Smooth muscle cell (in vitro differentiated cells): ENCODE data around the gene RAP1GAP2. TPM values are rescaled to one million over a fixed set of nuclear protein-coding genes. Genes with fewer than 3 reads are reported as not detected.

Experiments
- DNase-seq: peaks from one replicate; lab custom pipeline; 2025; ENCODE audit not compliant: unreplicated experiment; lab: John Stamatoyannopoulos, UW
- H2AFZ ChIP-seq: fragments of 200-600 bp; sonication (generic); 2 replicates; pipeline ENCODE4 v1.6.0; 2016; ENCODE audit warnings: antibody characterized with exemption, low read depth, mild to moderate bottlenecking
- H3F3A ChIP-seq: fragments of 200-600 bp; sonication (generic); 2 replicates; pipeline ENCODE4 v1.6.0; 2017; ENCODE audit warnings: antibody characterized with exemption, low read depth
- H3K27ac ChIP-seq: fragments of 200-600 bp; sonication (generic); 2 replicates; pipeline ENCODE4 v1.5.1; 2016; ENCODE audit warnings: low read depth, mild to moderate bottlenecking
- H3K27me3 ChIP-seq: fragments of 200-600 bp; sonication (generic); 2 replicates; pipeline ENCODE4 v1.6.1; 2016; ENCODE audit warnings: low read depth, mild to moderate bottlenecking
- H3K36me3 ChIP-seq: fragments of 200-600 bp; sonication (generic); 2 replicates; pipeline ENCODE4 v1.5.1; 2016; ENCODE audit warnings: low read depth
- H3K4me1 ChIP-seq: fragments of 200-600 bp; sonication (generic); 2 replicates; pipeline ENCODE4 v1.5.1; 2016; ENCODE audit warnings: low read depth
- H3K4me2 ChIP-seq: fragments of 200-600 bp; sonication (generic); 2 replicates; pipeline ENCODE4 v1.6.0; 2016; ENCODE audit warnings: mild to moderate bottlenecking
- H3K4me3 ChIP-seq: fragments of 200-600 bp; sonication (generic); 2 replicates; pipeline ENCODE4 v1.5.1; 2016; ENCODE audit warnings: mild to moderate bottlenecking
- H3K79me2 ChIP-seq: fragments of 200-600 bp; sonication (generic); 2 replicates; pipeline ENCODE4 v1.6.0; 2016; ENCODE audit warnings: low read depth, mild to moderate bottlenecking
- H3K9ac ChIP-seq: fragments of 200-600 bp; sonication (generic); 2 replicates; pipeline ENCODE4 v1.6.0; 2016; ENCODE audit warnings: low read depth
- H3K9me3 ChIP-seq: fragments of 200-600 bp; sonication (generic); replicated peaks from 2 replicates; pipeline ENCODE4 v1.5.1; 2016; ENCODE audit warnings: low read depth
- H4K20me1 ChIP-seq: fragments of 200-600 bp; sonication (generic); 2 replicates; pipeline ENCODE4 v1.6.0; 2016; ENCODE audit warnings: low read depth
- WGBS: methylation state at CpG from one replicate; pipeline ENCODE4 v1.1.7; 2016; ENCODE audit warnings: low lambda C conversion rate; 5-methylcytosine and 5-hydroxymethylcytosine counted together
- polyA plus RNA-seq: library from polyadenylated mRNA; unstranded; fragments of >200 nt; fragmentation: Nextera tagmentation; extraction: Ambion mirVana; gene quantifications from 2 replicates; pipeline ENCODE4 v1.2.1, GENCODE V29; 2016
- total RNA-seq: library from RNA; depleted of rRNA; stranded (reverse); fragments of >200 nt; gene quantifications from 2 replicates; pipeline ENCODE4 v1.2.3, GENCODE V29; 2014
- TF ChIP-seq, protein P1 (sequence below): fragments of 200-600 bp; sonication (generic); IDR thresholded peaks from 2 replicates; pipeline ENCODE4 v1.5.1; 2017; ENCODE audit warnings: borderline replicate concordance, mild to moderate bottlenecking, antibody characterized with exemption; ENCODE audit not compliant: insufficient read depth, poor library complexity, severe bottlenecking

The RAP1GAP2 gene
- total and polyA plus RNA-seq, 2 experiments from 2014 or later: 0.31 to 0.99 TPM

DNA sequence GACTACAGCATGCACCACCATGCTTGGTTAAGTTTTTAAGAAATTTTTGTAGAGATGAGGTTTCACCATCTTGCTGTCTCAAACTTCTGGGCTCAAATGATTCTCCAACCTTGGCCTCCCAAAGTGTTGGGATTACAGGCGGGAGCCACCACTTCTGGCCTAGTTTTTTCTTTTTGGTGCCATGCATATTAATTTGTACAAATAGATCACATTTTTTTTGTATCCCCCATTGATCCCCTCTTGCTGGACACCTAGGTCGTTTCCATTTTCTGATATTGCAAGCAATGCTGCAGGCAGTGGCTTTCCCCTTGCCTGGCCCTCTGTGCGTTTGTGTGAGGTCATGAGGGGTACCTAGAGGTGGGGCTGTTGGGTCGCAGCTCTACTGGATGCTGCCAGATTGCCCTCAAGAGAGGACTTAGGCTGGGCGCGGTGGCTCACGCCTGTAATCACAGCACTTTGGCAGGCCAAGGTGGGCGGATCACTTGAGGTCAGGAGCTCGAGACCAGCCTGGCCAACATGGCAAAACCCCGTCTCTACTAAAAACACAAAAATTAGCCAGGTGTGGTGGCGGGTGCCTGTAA lies 23.8 kb downstream of the RAP1GAP2 start:
- Histone ChIP-seq H2AFZ (no peak overlapping the region), H4K20me1 (no peaks in the 10 kb centered on the region), H3K27me3 (no peaks in the 10 kb centered on the region), H3K79me2 (no peaks in the 10 kb centered on the region), H3K27ac (no peak overlapping the region), H3K9me3 (no peaks in the 10 kb centered on the region), H3K4me3 (no peak overlapping the region), H3K4me1 (no peaks in the 10 kb centered on the region), H3K36me3 (no peaks in the 10 kb centered on the region), H3K4me2 (no peak overlapping the region), H3F3A (no peaks in the 10 kb centered on the region), H3K9ac (no peak overlapping the region)
- WGBS: 90% methylated on average over 11 of the region's 11 CpGs
- TF ChIP-seq, protein P1, sequence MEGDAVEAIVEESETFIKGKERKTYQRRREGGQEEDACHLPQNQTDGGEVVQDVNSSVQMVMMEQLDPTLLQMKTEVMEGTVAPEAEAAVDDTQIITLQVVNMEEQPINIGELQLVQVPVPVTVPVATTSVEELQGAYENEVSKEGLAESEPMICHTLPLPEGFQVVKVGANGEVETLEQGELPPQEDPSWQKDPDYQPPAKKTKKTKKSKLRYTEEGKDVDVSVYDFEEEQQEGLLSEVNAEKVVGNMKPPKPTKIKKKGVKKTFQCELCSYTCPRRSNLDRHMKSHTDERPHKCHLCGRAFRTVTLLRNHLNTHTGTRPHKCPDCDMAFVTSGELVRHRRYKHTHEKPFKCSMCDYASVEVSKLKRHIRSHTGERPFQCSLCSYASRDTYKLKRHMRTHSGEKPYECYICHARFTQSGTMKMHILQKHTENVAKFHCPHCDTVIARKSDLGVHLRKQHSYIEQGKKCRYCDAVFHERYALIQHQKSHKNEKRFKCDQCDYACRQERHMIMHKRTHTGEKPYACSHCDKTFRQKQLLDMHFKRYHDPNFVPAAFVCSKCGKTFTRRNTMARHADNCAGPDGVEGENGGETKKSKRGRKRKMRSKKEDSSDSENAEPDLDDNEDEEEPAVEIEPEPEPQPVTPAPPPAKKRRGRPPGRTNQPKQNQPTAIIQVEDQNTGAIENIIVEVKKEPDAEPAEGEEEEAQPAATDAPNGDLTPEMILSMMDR: no peak
- DNase-seq: no peak

DNA sequence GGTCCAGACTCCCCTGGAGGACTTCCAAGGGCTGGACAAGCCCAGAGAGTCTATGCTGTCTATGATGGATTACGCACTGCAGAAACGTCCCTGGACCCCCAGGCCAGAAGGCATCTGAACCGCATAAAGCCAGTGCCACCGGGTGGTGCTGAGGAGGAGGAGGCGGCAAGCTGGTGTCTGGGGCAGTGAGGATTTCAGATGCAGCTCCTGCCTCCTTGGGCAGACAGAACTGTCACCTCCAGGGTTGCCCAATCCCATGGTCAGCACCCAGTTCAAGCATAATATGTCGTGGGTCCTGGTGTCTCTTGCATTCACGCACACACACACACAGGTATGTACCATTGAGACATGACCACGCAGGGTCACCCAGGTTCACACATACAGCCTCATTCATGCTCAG lies 25.6 kb downstream of the RAP1GAP2 start:
- Histone ChIP-seq H3K9ac (no peak overlapping the region), H3K79me2 (no peaks in the 10 kb centered on the region), H3K9me3 (no peaks in the 10 kb centered on the region), H3K4me1 (no peaks in the 10 kb centered on the region), H4K20me1 (no peaks in the 10 kb centered on the region), H3K27ac (no peak overlapping the region), H3K27me3 (no peaks in the 10 kb centered on the region), H3K4me3 (no peak overlapping the region), H2AFZ (no peak overlapping the region), H3F3A (no peaks in the 10 kb centered on the region), H3K4me2 (no peak overlapping the region), H3K36me3 (no peaks in the 10 kb centered on the region)
- DNase-seq: no peak
- 92% methylated on average over 8 of the region's 8 CpGs for WGBS
- TF ChIP-seq, protein P1: no peak

DNA sequence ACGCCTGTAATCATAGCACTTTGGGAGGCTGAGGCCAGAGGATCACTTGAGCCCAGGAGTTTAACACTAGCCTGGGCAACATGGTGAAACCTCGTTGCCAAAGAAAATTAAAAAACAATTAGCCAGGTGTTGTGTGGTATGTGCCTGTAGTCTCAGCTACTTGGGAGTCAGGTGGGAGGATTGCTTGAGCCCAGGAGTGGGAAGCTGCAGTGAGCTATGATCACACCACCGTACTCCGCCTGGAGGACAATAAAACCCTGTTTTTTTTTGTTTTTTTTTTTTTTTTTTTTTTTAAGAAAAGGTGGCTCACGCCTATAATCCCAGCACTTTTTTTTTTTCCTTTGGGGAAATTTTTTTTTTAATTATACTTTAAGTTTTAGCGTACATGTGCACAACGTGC lies 26.1 kb downstream of the RAP1GAP2 start:
- Histone ChIP-seq H3K4me3 (no peak overlapping the region), H3K36me3 (no peaks in the 10 kb centered on the region), H3K27me3 (no peaks in the 10 kb centered on the region), H4K20me1 (no peaks in the 10 kb centered on the region), H3K9me3 (no peaks in the 10 kb centered on the region), H3K27ac (no peak overlapping the region), H3K9ac (no peak overlapping the region), H3K79me2 (no peaks in the 10 kb centered on the region), H3K4me1 (no peaks in the 10 kb centered on the region), H3K4me2 (no peak overlapping the region), H3F3A (no peaks in the 10 kb centered on the region), H2AFZ (no peak overlapping the region)
- 94% methylated on average over 7 of the region's 7 CpGs for WGBS
- no peak for DNase-seq
- TF ChIP-seq, protein P1: no peak
